OCI-M1 (cell line): ENCODE results near the gene RARS2.
A peak's percentile ranks its signal among the peaks of the same experiment; 100 is the strongest.
"Not testable (repeated sequence)": the region's sequence is repeated elsewhere in the genome, so short reads cannot be mapped to it uniquely, and the experiment has no call there.

Experiments used
- DNase-seq: peaks from one replicate; lab custom pipeline; 2025; lab: John Stamatoyannopoulos, UW

RARS2 gene

GRCh38 chr6:87589693-87590416, at the start of gene RARS2, which contains the start of gene ORC3:
Gene RARS2 (minus strand): TSS chr6:87589987. CDS start chr6:87589957, 30 bp downstream.
Gene ORC3 (plus strand): TSS chr6:87590135. CDS start chr6:87590169, 34 bp downstream.
- DNase-seq: peak; percentile 98

- DNase-seq: no peak
Observed at GRCh38 chr6:87639373-87639772, 49.6 kb upstream of the RARS2 start.

GRCh38 chr6:87637106-87637505, 47.3 kb upstream of the RARS2 start:
- no peak for DNase-seq

GRCh38 chr6:87636315-87636714, 46.5 kb upstream of the RARS2 start:
- no peak for DNase-seq

- DNase-seq: no peak
Observed at GRCh38 chr6:87633851-87634250, 44.1 kb upstream of the RARS2 start.

- no peak for DNase-seq
Observed at GRCh38 chr6:87630746-87631145, 41.0 kb upstream of the RARS2 start.

- DNase-seq: no peak
Observed at GRCh38 chr6:87628881-87629280, 39.1 kb upstream of the RARS2 start.

- no peak for DNase-seq
Observed at GRCh38 chr6:87628424-87628823, 38.6 kb upstream of the RARS2 start.

GRCh38 chr6:87623248-87623647, 33.5 kb upstream of the RARS2 start:
- no peak for DNase-seq

GRCh38 chr6:87618531-87618930, 28.7 kb upstream of the RARS2 start:
- no peak for DNase-seq

- no peak for DNase-seq
Observed at GRCh38 chr6:87617405-87617804, 27.6 kb upstream of the RARS2 start.

- not testable (repeated sequence) for DNase-seq
Observed at GRCh38 chr6:87613018-87613417, 23.2 kb upstream of the RARS2 start.

GRCh38 chr6:87608802-87609201, 19.0 kb upstream of the RARS2 start:
- no peak for DNase-seq

- DNase-seq: no peak
Observed at GRCh38 chr6:87606199-87606598, 16.4 kb upstream of the RARS2 start.

GRCh38 chr6:87600576-87600975, 10.8 kb upstream of the RARS2 start:
- no peak for DNase-seq

GRCh38 chr6:87590990-87591389, 1.2 kb upstream of the RARS2 start:
- DNase-seq: peak; percentile 21

GRCh38 chr6:87590417-87590880, 662 bp upstream of the RARS2 start:
- no peak for DNase-seq

GRCh38 chr6:87588756-87589407, 905 bp downstream of the RARS2 start:
- DNase-seq: peak; percentile 29

- DNase-seq: no peak
Observed at GRCh38 chr6:87586371-87587077, 3.3 kb downstream of the RARS2 start.

GRCh38 chr6:87583822-87584221, 6.0 kb downstream of the RARS2 start:
- no peak for DNase-seq

- DNase-seq: no peak
Observed at GRCh38 chr6:87575423-87575822, 14.4 kb downstream of the RARS2 start.

GRCh38 chr6:87574237-87574804, 15.5 kb downstream of the RARS2 start:
- DNase-seq: no peak
